Activated B cell treated with CpG ODN at 0.5 μM for 24 hours (primary cell): ENCODE measurements around the gene MTREX. TPM values are rescaled to one million over a fixed set of nuclear protein-coding genes. Genes with fewer than 3 reads are reported as not detected.

Source experiments
- ATAC-seq: fragments of 200-7000 bp; cut with Tn5 transposase; one replicate; pipeline ENCODE4 v1.10.0; 2021; ENCODE audit warnings: low read depth, mild to moderate bottlenecking, moderate library complexity
- CTCF ChIA-PET: fragments of 350-600 bp; sonication (Branson Sonifier 250); formaldehyde crosslinking; loops from one replicate; lab custom pipeline; 2021; ENCODE audit warnings: antibody characterized with exemption; lab: Charles Lee
- POLR2A ChIA-PET: fragments of 350-600 bp; sonication (Branson Sonifier 250); formaldehyde crosslinking; loops from one replicate; lab custom pipeline; 2021; ENCODE audit warnings: antibody characterized with exemption; lab: Charles Lee
- DNase-seq: peaks from one replicate; pipeline ENCODE4 v3.0.0; 2022
- H3K27ac Mint-ChIP-seq: one replicate; pipeline ENCODE4 v1.8.0; 2020; ENCODE audit warnings: mixed read lengths
- H3K27me3 Mint-ChIP-seq: one replicate; pipeline ENCODE4 v1.8.0; 2021; ENCODE audit warnings: mixed read lengths
- H3K36me3 Mint-ChIP-seq: one replicate; pipeline ENCODE4 v1.8.0; 2021; ENCODE audit warnings: low read depth, mixed read lengths
- H3K4me1 Mint-ChIP-seq: one replicate; pipeline ENCODE4 v1.8.0; 2021; ENCODE audit warnings: mixed read lengths
- H3K4me3 Mint-ChIP-seq: one replicate; pipeline ENCODE4 v1.8.0; 2020; ENCODE audit warnings: mild to moderate bottlenecking, mixed read lengths
- H3K9me3 Mint-ChIP-seq: one replicate; pipeline ENCODE4 v1.8.0; 2020; ENCODE audit warnings: mixed read lengths
- intact Hi-C: fragments of 100-400 bp; cut with micrococcal nuclease; formaldehyde crosslinking; loops from one replicate; pipeline ENCODE4 v1.15.1; 2024
- total RNA-seq: library from RNA; stranded (reverse); gene quantifications from 2 replicates; pipeline ENCODE4 v1.2.3, GENCODE V29; 2022
- TF ChIP-seq, protein P1 (sequence below): fragments of 200-600 bp; IDR thresholded peaks from one replicate; pipeline ENCODE4 v1.8.0; 2022; ENCODE audit warnings: antibody characterized with exemption, mild to moderate bottlenecking

Gene MTREX
- total RNA-seq, 1 donor from 2014 or later: 106 TPM

DNA sequence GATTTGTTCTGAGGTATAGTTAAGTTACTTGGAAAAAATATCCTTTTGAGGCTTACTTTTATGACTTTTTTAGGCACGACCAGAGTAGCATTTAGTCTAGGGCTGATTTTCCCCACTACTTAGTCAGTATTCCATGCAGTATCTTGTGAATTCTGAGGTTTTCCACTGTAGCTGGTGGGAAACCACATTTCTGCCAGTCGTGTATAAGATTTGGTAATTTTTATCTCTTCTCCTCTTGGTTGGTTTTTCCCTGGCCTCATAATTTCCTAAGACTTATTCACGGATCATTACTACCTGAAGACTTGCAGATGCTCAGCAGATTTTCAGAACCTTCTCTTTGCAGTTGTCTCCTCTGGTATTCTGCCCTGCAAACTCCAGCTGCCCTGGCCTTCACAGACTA lies 23.5 kb downstream of the MTREX start:
- Mint-ChIP-seq H3K9me3 (no peaks in the 10 kb centered on the region), H3K36me3 (peaks cover 75% of the 10 kb centered on the region), H3K27ac (no peak overlapping the region), H3K4me1 (peaks cover 13% of the 10 kb centered on the region), H3K27me3 (no peaks in the 10 kb centered on the region), H3K4me3 (no peak overlapping the region)
- no peak for DNase-seq
- intact Hi-C loops: no loop called here
- no peak for ATAC-seq
- POLR2A ChIA-PET: no interaction called here
- TF ChIP-seq, protein P1, sequence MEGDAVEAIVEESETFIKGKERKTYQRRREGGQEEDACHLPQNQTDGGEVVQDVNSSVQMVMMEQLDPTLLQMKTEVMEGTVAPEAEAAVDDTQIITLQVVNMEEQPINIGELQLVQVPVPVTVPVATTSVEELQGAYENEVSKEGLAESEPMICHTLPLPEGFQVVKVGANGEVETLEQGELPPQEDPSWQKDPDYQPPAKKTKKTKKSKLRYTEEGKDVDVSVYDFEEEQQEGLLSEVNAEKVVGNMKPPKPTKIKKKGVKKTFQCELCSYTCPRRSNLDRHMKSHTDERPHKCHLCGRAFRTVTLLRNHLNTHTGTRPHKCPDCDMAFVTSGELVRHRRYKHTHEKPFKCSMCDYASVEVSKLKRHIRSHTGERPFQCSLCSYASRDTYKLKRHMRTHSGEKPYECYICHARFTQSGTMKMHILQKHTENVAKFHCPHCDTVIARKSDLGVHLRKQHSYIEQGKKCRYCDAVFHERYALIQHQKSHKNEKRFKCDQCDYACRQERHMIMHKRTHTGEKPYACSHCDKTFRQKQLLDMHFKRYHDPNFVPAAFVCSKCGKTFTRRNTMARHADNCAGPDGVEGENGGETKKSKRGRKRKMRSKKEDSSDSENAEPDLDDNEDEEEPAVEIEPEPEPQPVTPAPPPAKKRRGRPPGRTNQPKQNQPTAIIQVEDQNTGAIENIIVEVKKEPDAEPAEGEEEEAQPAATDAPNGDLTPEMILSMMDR: no peak
- CTCF ChIA-PET: no interaction called here

DNA sequence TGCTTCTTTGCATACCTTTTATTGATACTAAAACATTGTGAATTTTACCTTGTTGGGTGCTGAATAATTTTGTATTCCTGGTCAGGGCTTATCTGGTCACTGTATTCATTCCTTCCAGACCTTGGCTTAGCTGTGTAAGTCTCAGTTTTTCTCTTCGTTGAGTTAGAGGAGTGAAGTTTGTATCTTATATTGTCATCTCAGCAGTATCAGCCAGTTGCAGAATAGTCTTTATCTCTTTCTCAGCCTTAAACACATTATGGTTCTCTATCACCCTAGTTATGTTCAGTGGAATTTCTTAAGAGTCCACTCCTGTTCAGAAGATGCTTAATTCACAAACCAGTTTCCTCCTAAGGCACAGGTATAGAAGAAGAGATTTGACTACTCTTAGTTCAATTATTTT lies 25.2 kb downstream of the MTREX start:
- Mint-ChIP-seq H3K9me3 (no peaks in the 10 kb centered on the region), H3K4me1 (peaks cover 18% of the 10 kb centered on the region), H3K27ac (no peak overlapping the region), H3K4me3 (no peak overlapping the region), H3K36me3 (peaks cover 73% of the 10 kb centered on the region), H3K27me3 (no peaks in the 10 kb centered on the region)
- ChIA-PET CTCF (no interaction called here), POLR2A (interaction anchor here (0.6 kb wide), 1 partner anchor 26 kb away, joined by 3 read pairs; the partner anchor contains the start of gene DHX29)
- intact Hi-C loops: no loop called here
- TF ChIP-seq, protein P1: no peak
- DNase-seq (no peak), ATAC-seq (no peak)

DNA sequence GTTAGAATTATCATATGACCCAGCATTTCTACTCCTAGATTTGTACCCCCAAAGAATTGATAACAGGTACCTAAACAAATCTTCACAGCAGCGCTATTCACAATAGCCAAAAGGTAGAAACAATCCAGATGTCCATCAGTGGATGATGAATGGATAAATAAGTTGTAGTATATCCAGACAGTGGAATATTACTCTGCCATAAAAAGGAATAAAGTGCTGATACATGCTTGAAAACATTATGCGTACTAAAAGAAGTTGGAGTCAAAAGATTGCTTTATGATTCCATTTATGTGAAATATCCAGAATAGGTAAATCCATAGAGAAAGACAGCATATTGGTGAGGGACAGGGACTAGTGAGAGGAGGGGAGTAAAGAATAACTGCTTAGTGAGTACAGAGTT lies 26.0 kb downstream of the MTREX start:
- Mint-ChIP-seq H3K27me3 (no peaks in the 10 kb centered on the region), H3K9me3 (no peaks in the 10 kb centered on the region), H3K4me1 (peaks cover 24% of the 10 kb centered on the region), H3K27ac (no peak overlapping the region), H3K4me3 (no peak overlapping the region), H3K36me3 (peaks cover 70% of the 10 kb centered on the region)
- ATAC-seq (no peak), DNase-seq (no peak)
- intact Hi-C loops: no loop called here
- TF ChIP-seq, protein P1: no peak
- CTCF ChIA-PET: interaction anchor here (1.3 kb wide), 1 partner anchor 358 kb away, joined by 3 read pairs; no protein-coding TSS in a partner anchor
- POLR2A ChIA-PET: interaction anchor here (0.6 kb wide), 1 partner anchor 253 kb away, joined by 5 read pairs; no protein-coding TSS in a partner anchor

DNA sequence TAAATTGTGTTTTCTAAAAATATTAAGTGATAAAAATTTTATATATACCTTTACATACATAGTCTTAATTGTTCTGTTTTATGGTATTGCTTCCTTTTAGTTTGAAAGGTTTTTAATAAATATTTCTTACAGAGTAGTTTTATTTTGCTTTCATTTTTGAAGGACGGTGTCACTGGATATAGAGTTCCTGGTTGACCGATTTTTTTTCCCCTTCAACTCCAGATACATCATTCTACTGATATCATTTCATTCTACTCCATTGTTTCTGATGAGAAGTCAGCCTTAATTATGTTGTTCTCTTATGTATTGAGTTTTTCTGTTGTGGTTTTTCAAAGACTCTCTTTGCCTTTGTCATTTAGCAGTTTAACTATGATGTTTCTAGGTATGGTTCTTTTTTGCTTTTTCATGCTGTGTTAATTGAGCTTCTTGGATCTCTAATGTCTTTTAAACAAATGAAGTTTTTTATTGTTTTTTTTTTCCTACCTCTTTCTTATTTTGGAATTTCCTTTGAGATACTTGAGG lies 30.4 kb downstream of the MTREX start:
- intact Hi-C loops: no loop called here
- Mint-ChIP-seq H3K27ac (peak overlapping the region; percentile 32), H3K36me3 (peaks cover 62% of the 10 kb centered on the region), H3K27me3 (no peaks in the 10 kb centered on the region), H3K9me3 (no peaks in the 10 kb centered on the region), H3K4me3 (no peak overlapping the region), H3K4me1 (peaks cover 22% of the 10 kb centered on the region)
- CTCF ChIA-PET: no interaction called here
- DNase-seq (no peak), ATAC-seq (no peak)
- TF ChIP-seq, protein P1: no peak
- POLR2A ChIA-PET: interaction anchor here (0.8 kb wide), 1 partner anchor 1077 kb away, joined by 6 read pairs; no protein-coding TSS in a partner anchor

DNA sequence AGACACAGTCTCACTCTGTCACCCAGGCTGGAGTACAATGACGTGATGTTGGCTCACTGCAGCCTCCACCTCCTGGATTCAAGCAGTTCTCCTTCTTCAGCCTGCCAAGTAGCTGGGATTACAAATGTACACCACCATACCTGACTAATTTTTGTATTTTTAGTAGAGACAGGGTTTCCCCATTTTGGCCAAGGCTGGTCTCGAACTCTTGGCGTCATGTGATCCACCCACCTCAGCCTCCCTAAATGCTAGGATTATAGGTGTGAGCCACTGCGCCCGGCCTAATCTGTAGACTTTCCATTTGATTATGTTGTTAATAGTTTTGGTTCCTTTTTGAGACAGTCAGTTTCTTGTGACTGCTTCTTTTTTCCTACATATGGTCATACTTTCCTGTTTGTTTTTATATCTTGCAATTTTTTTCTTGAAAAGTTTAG lies 31.0 kb downstream of the MTREX start:
- Mint-ChIP-seq H3K4me1 (peaks cover 21% of the 10 kb centered on the region), H3K36me3 (peaks cover 61% of the 10 kb centered on the region), H3K27me3 (no peaks in the 10 kb centered on the region), H3K4me3 (no peak overlapping the region), H3K9me3 (no peaks in the 10 kb centered on the region), H3K27ac (peak overlapping the region; percentile 65)
- no peak for DNase-seq
- POLR2A ChIA-PET: interaction anchor here (0.6 to 0.8 kb wide), 3 partner anchors 18 to 1076 kb away, joined by 6 read pairs; no protein-coding TSS in a partner anchor
- TF ChIP-seq, protein P1: no peak
- CTCF ChIA-PET: no interaction called here
- intact Hi-C loops: no loop called here
- ATAC-seq: peak; percentile 64
